HEK293 (cell line): ENCODE data around the gene KCNMB2.

Experiments
- CTCF ChIA-PET: fragments of 350-600 bp; formaldehyde crosslinking; extraction: SDS; loops from one replicate; lab custom pipeline; 2021; ENCODE audit warnings: antibody characterized with exemption; lab: Yijun Ruan, JAX
- POLR2A ChIA-PET: fragments of 300-600 bp; formaldehyde crosslinking; extraction: SDS; loops from one replicate; lab custom pipeline; 2020; ENCODE audit warnings: antibody characterized with exemption, inconsistent platforms; lab: Yijun Ruan, JAX
- H3K27ac ChIP-seq: fragments of 200-500 bp; sonication (Bioruptor generic); 2 replicates; pipeline ENCODE4 v1.5.1; 2014; ENCODE audit warnings: low read depth, low read length, control low read depth, inconsistent platforms; ENCODE audit errors: extremely low read depth
- H3K36me3 ChIP-seq, 2 experiments: fragments of 200-500 bp in 1 of 2; sonication (Bioruptor generic) in 1 of 2; 1 replicate in 1 of 2; 2 replicates in 1 of 2; pipeline ENCODE4 v1.5.1; 2014 to 2017; ENCODE audit warnings: inconsistent platforms in 2 of 2, low read length in 2 of 2; ENCODE audit not compliant: control insufficient read depth in 2 of 2, insufficient read depth in 1 of 2
- H3K4me1 ChIP-seq: fragments of 200-500 bp; sonication (Bioruptor generic); 2 replicates; pipeline ENCODE4 v1.5.1; 2014; ENCODE audit warnings: mild to moderate bottlenecking, low read length, inconsistent platforms; ENCODE audit not compliant: control insufficient read depth, insufficient read depth
- H3K4me3 ChIP-seq: 2 replicates; pipeline ENCODE4 v1.5.1; 2011; ENCODE audit warnings: low read depth, mild to moderate bottlenecking, control low read depth, low read length, moderate library complexity
- H3K9me3 ChIP-seq: fragments of 200-500 bp; sonication (Bioruptor generic); 2 replicates; pipeline ENCODE4 v1.5.1; 2014; ENCODE audit warnings: low read depth, low read length, inconsistent platforms; ENCODE audit not compliant: control insufficient read depth, insufficient read depth
- GFI1B ChIP-seq: fragments of 450-650 bp; formaldehyde crosslinking; IDR thresholded peaks from 2 replicates; pipeline ENCODE4 v1.5.1; 2016; ENCODE audit warnings: missing biosample characterization, missing genetic modification characterization
- HOXA7 ChIP-seq: sonication (generic); formaldehyde crosslinking; IDR thresholded peaks from 2 replicates; pipeline ENCODE4 v1.8.1; 2022; ENCODE audit warnings: missing genetic modification reagents, borderline replicate concordance
- INSM2 ChIP-seq: fragments of 450-650 bp; formaldehyde crosslinking; IDR thresholded peaks from 2 replicates; pipeline ENCODE4 v1.5.1; 2016; ENCODE audit warnings: missing biosample characterization, missing genetic modification characterization
- OSR2 ChIP-seq: fragments of 450-650 bp; formaldehyde crosslinking; IDR thresholded peaks from 2 replicates; pipeline ENCODE4 v1.5.1; 2016; ENCODE audit warnings: missing biosample characterization, missing genetic modification characterization
- SP7 ChIP-seq: fragments of 450-650 bp; formaldehyde crosslinking; IDR thresholded peaks from 2 replicates; pipeline ENCODE4 v1.5.1; 2016; ENCODE audit warnings: missing biosample characterization, missing genetic modification characterization
- TRIM28 ChIP-seq: IDR thresholded peaks from 2 replicates; pipeline ENCODE4 v1.6.1; 2011; ENCODE audit warnings: low read length, control low read depth, borderline replicate concordance
- ZBTB6 ChIP-seq: fragments of 450-650 bp; formaldehyde crosslinking; IDR thresholded peaks from 2 replicates; pipeline ENCODE4 v1.5.1; 2017; ENCODE audit warnings: missing biosample characterization, missing genetic modification characterization
- ZBTB7A ChIP-seq: fragments of 450-650 bp; formaldehyde crosslinking; IDR thresholded peaks from 2 replicates; pipeline ENCODE4 v1.5.1; 2016; ENCODE audit warnings: low read depth, missing biosample characterization, missing genetic modification characterization
- ZBTB8A ChIP-seq: fragments of 450-650 bp; formaldehyde crosslinking; IDR thresholded peaks from 2 replicates; pipeline ENCODE4 v1.5.1; 2016; ENCODE audit warnings: missing biosample characterization, missing genetic modification characterization
- ZEB2 ChIP-seq: fragments of 450-650 bp; formaldehyde crosslinking; IDR thresholded peaks from 2 replicates; pipeline ENCODE4 v1.5.1; 2016; ENCODE audit warnings: missing biosample characterization, missing genetic modification characterization
- ZIC2 ChIP-seq: fragments of 450-650 bp; formaldehyde crosslinking; IDR thresholded peaks from 2 replicates; pipeline ENCODE4 v1.5.1; 2016; ENCODE audit warnings: missing biosample characterization, missing genetic modification characterization
- ZNF157 ChIP-seq: fragments of 450-650 bp; formaldehyde crosslinking; IDR thresholded peaks from 2 replicates; pipeline ENCODE4 v1.5.1; 2016; ENCODE audit warnings: missing biosample characterization, missing genetic modification characterization
- ZNF16 ChIP-seq: fragments of 450-650 bp; formaldehyde crosslinking; IDR thresholded peaks from 2 replicates; pipeline ENCODE4 v1.5.1; 2016; ENCODE audit warnings: low read depth, missing biosample characterization, missing genetic modification characterization
- ZNF174 ChIP-seq: fragments of 450-650 bp; formaldehyde crosslinking; IDR thresholded peaks from 2 replicates; pipeline ENCODE4 v1.5.0; 2017; ENCODE audit warnings: missing biosample characterization, mild to moderate bottlenecking, missing genetic modification characterization
- ZNF311 ChIP-seq: fragments of 450-650 bp; formaldehyde crosslinking; IDR thresholded peaks from 2 replicates; pipeline ENCODE4 v1.5.1; 2017; ENCODE audit warnings: missing biosample characterization, missing genetic modification characterization, borderline replicate concordance
- ZNF416 ChIP-seq: fragments of 450-650 bp; formaldehyde crosslinking; IDR thresholded peaks from 2 replicates; pipeline ENCODE4 v1.5.1; 2016; ENCODE audit warnings: missing biosample characterization, missing genetic modification characterization
- ZNF423 ChIP-seq: fragments of 450-650 bp; formaldehyde crosslinking; IDR thresholded peaks from 2 replicates; pipeline ENCODE4 v1.5.1; 2016; ENCODE audit warnings: missing biosample characterization, missing genetic modification characterization
- ZNF513 ChIP-seq: fragments of 450-650 bp; IDR thresholded peaks from 2 replicates; pipeline ENCODE4 v1.5.1; 2018; ENCODE audit warnings: missing biosample characterization, missing genetic modification characterization
- ZNF521 ChIP-seq: fragments of 450-650 bp; formaldehyde crosslinking; IDR thresholded peaks from 2 replicates; pipeline ENCODE4 v1.5.1; 2017; ENCODE audit warnings: missing biosample characterization, mild to moderate bottlenecking, missing genetic modification characterization
- ZNF621 ChIP-seq: fragments of 450-650 bp; formaldehyde crosslinking; IDR thresholded peaks from 2 replicates; pipeline ENCODE4 v1.5.1; 2017; ENCODE audit warnings: missing biosample characterization, missing genetic modification characterization
- ZNF654 ChIP-seq: fragments of 450-650 bp; formaldehyde crosslinking; IDR thresholded peaks from 2 replicates; pipeline ENCODE4 v1.5.1; 2016; ENCODE audit warnings: low read depth, missing biosample characterization, missing genetic modification characterization
- ZNF658 ChIP-seq: fragments of 450-650 bp; formaldehyde crosslinking; IDR thresholded peaks from 2 replicates; pipeline ENCODE4; 2016; ENCODE audit warnings: missing biosample characterization, missing genetic modification characterization
- ZNF747 ChIP-seq: fragments of 450-650 bp; formaldehyde crosslinking; IDR thresholded peaks from 2 replicates; pipeline ENCODE4 v1.5.1; 2016; ENCODE audit warnings: missing biosample characterization, missing genetic modification characterization
- ZNF76 ChIP-seq: fragments of 450-650 bp; formaldehyde crosslinking; IDR thresholded peaks from 2 replicates; pipeline ENCODE4; 2016; ENCODE audit warnings: low read depth, missing biosample characterization, missing genetic modification characterization, borderline replicate concordance
- ZNF785 ChIP-seq: fragments of 450-650 bp; formaldehyde crosslinking; IDR thresholded peaks from 2 replicates; pipeline ENCODE4 v1.5.1; 2016; ENCODE audit warnings: missing biosample characterization, missing genetic modification characterization

KCNMB2 gene

GRCh38 chr3:178498871-178499270 lies 37.4 kb upstream of the KCNMB2 start (continued):
- TF ChIP-seq SP7 (tag by site-specific recombination) (no peak), ZNF658 (tag by site-specific recombination) (no peak), ZNF521 (tag by site-specific recombination) (no peak), HOXA7 (CRISPR knock-in tag) (no peak), INSM2 (tag by site-specific recombination) (no peak), ZEB2 (tag by site-specific recombination) (no peak), ZNF157 (tag by site-specific recombination) (no peak), ZNF621 (tag by site-specific recombination) (no peak), ZNF423 (tag by site-specific recombination) (no peak)

- ChIA-PET CTCF (no interaction called here), POLR2A (no interaction called here)
- TF ChIP-seq ZNF416 (tag by site-specific recombination) (no peak), ZIC2 (no peak), OSR2 (tag by site-specific recombination) (no peak), ZNF654 (no peak), ZBTB8A (tag by site-specific recombination) (no peak), ZNF747 (tag by site-specific recombination) (no peak), ZNF311 (tag by site-specific recombination) (no peak), ZNF16 (tag by site-specific recombination) (no peak), ZNF174 (tag by site-specific recombination) (no peak), ZNF785 (no peak), GFI1B (tag by site-specific recombination) (no peak), ZBTB7A (tag by site-specific recombination) (no peak), TRIM28 (no peak), ZBTB6 (tag by site-specific recombination) (no peak), ZNF76 (tag by site-specific recombination) (no peak), ZNF513 (tag by site-specific recombination) (no peak)
- H3K27ac ChIP-seq, result no peak overlapping the region
- H3K4me3 ChIP-seq, result no peak overlapping the region
- no peaks in the 10 kb centered on the region for H3K36me3 ChIP-seq
- H3K4me1 ChIP-seq, result no peaks in the 10 kb centered on the region
- no peaks in the 10 kb centered on the region for H3K9me3 ChIP-seq
Measured at GRCh38 chr3:178500631-178501030, 35.6 kb upstream of the KCNMB2 start.
